ENCODE data around the gene SCT.
"Not testable (repeated sequence)": the region's sequence is repeated elsewhere in the genome, so short reads cannot be mapped to it uniquely, and the experiment has no call there.

The SCT gene

GRCh38 chr11:650482-650881, 23.5 kb upstream of the SCT start:
- CTCF ChIA-PET: interaction anchor here (1.4 kb wide), 1 partner anchor 12 kb away, joined by 4 read pairs; no protein-coding TSS in a partner anchor
- POLR2A ChIA-PET: no interaction called here
- Histone ChIP-seq H3K4me3 (ENCODE audit: low read depth, low read length) (no peak overlapping the region), H3K27ac (ENCODE audit: extremely low read depth, low read depth, low read length) (no peak overlapping the region), H3K9me3 (ENCODE audit: control insufficient read depth, insufficient read depth, low read depth, low read length) (no peaks in the 10 kb centered on the region), H3K36me3 (ENCODE audit: control insufficient read depth in 2 of 2, insufficient read depth in 1 of 2, low read length in 2 of 2) (peaks cover 16 to 85% of the 10 kb centered on the region in 2 experiments; a peak in 2 of 3 replicates), H3K4me1 (ENCODE audit: control insufficient read depth, insufficient read depth, low read length) (no peaks in the 10 kb centered on the region)
- TF ChIP-seq ZFHX2 (tag by site-specific recombination; conservative IDR thresholded peaks at IDR 0.05): no peak
- TF ChIP-seq GLIS1 (tag by site-specific recombination; IDR thresholded peaks at IDR 0.05): 0 out of 2 replicates have a peak, but pooled peaks have one; percentile 8

GRCh38 chr11:647672-648158, 20.7 kb upstream of the SCT start:
- H3K4me3 ChIP-seq (ENCODE audit: low read depth, low read length); H3K4me1 ChIP-seq (ENCODE audit: control insufficient read depth, insufficient read depth, low read length); POLR2A ChIA-PET; H3K9me3 ChIP-seq (ENCODE audit: control insufficient read depth, insufficient read depth, low read depth, low read length); CTCF ChIA-PET; H3K27ac ChIP-seq (ENCODE audit: extremely low read depth, low read depth, low read length): not testable (repeated sequence)
- H3K36me3 ChIP-seq (ENCODE audit: control insufficient read depth in 2 of 2, insufficient read depth in 1 of 2, low read length in 2 of 2): peaks cover 16 to 80% of the 10 kb centered on the region in 2 experiments; a peak in 2 of 3 replicates
- TF ChIP-seq EGR2 (tag by site-specific recombination; IDR thresholded peaks at IDR 0.05; ENCODE audit: low read depth): peak; percentile 71
- TF ChIP-seq ZFHX2 (tag by site-specific recombination; conservative IDR thresholded peaks at IDR 0.05): peak; percentile 63

- TF ChIP-seq ZNF19 (tag by site-specific recombination; IDR thresholded peaks at IDR 0.05; ENCODE audit: low read depth) (no peak), GLIS1 (tag by site-specific recombination; IDR thresholded peaks at IDR 0.05) (peak; percentile 87), ZSCAN23 (tag by site-specific recombination; IDR thresholded peaks at IDR 0.05) (no peak), ZNF76 (tag by site-specific recombination; IDR thresholded peaks at IDR 0.05; ENCODE audit: borderline replicate concordance, low read depth) (no peak), ZIC2 (tag by site-specific recombination; IDR thresholded peaks at IDR 0.05) (peak; percentile 16; the same call in 1 of the 2 replicates)
- ChIA-PET CTCF (interaction anchor here (1.1 kb wide), 1 partner anchor 77 kb away, joined by 3 read pairs; no protein-coding TSS in a partner anchor), POLR2A (interaction anchor here (0.7 kb wide), 1 partner anchor 93 kb away, joined by 3 read pairs; no protein-coding TSS in a partner anchor)
- Histone ChIP-seq H3K9me3 (ENCODE audit: control insufficient read depth, insufficient read depth, low read depth, low read length) (no peaks in the 10 kb centered on the region), H3K36me3 (ENCODE audit: control insufficient read depth in 2 of 2, insufficient read depth in 1 of 2, low read length in 2 of 2) (peaks cover 12 to 81% of the 10 kb centered on the region in 2 experiments; a peak in 2 of 3 replicates), H3K27ac (ENCODE audit: extremely low read depth, low read depth, low read length) (no peak overlapping the region), H3K4me1 (ENCODE audit: control insufficient read depth, insufficient read depth, low read length) (no peaks in the 10 kb centered on the region), H3K4me3 (ENCODE audit: low read depth, low read length) (no peak overlapping the region)
Measured at GRCh38 chr11:646214-646613, 19.2 kb upstream of the SCT start.

- no peak overlapping the region for H3K27ac ChIP-seq (ENCODE audit: extremely low read depth, low read depth, low read length)
- TF ChIP-seq ZNF423 (tag by site-specific recombination; IDR thresholded peaks at IDR 0.05) (no peak), ZNF701 (tag by site-specific recombination; IDR thresholded peaks at IDR 0.05) (no peak), OVOL3 (tag by site-specific recombination; IDR thresholded peaks at IDR 0.05) (no peak), TRIM28 (IDR thresholded peaks at IDR 0.05; ENCODE audit: borderline replicate concordance, low read length) (no peak), ZSCAN30 (tag by site-specific recombination; IDR thresholded peaks at IDR 0.05) (no peak), ZNF138 (tag by site-specific recombination; IDR thresholded peaks at IDR 0.05; ENCODE audit: borderline replicate concordance) (no peak), ZSCAN18 (tag by site-specific recombination; IDR thresholded peaks at IDR 0.05) (no peak), ZNF692 (tag by site-specific recombination; IDR thresholded peaks at IDR 0.05) (no peak), ZNF585B (tag by site-specific recombination; IDR thresholded peaks at IDR 0.05) (no peak), KLF1 (tag by site-specific recombination; IDR thresholded peaks at IDR 0.05) (no peak), SALL2 (tag by site-specific recombination; IDR thresholded peaks at IDR 0.05; ENCODE audit: borderline replicate concordance) (no peak), ZNF544 (tag by site-specific recombination; IDR thresholded peaks at IDR 0.05) (no peak), ZBTB6 (tag by site-specific recombination; IDR thresholded peaks at IDR 0.05) (no peak), ZNF133 (tag by site-specific recombination; IDR thresholded peaks at IDR 0.05) (no peak)
- ChIA-PET POLR2A (interaction anchor here (0.7 kb wide), 1 partner anchor 94 kb away, joined by 3 read pairs; no protein-coding TSS in a partner anchor), CTCF (interaction anchor here (1.1 kb wide), 1 partner anchor 77 kb away, joined by 3 read pairs; no protein-coding TSS in a partner anchor)
- no peak overlapping the region for H3K4me3 ChIP-seq (ENCODE audit: low read depth, low read length)
- no peaks in the 10 kb centered on the region for H3K4me1 ChIP-seq (ENCODE audit: control insufficient read depth, insufficient read depth, low read length)
- H3K36me3 ChIP-seq (ENCODE audit: control insufficient read depth in 2 of 2, insufficient read depth in 1 of 2, low read length in 2 of 2): peaks cover 7 to 80% of the 10 kb centered on the region in 2 experiments; a peak in 2 of 3 replicates
- no peaks in the 10 kb centered on the region for H3K9me3 ChIP-seq (ENCODE audit: control insufficient read depth, insufficient read depth, low read depth, low read length)
Measured at GRCh38 chr11:645536-645935, 18.6 kb upstream of the SCT start.
